Activated CD4-positive, CD25-positive, alpha-beta regulatory T cell treated with anti-CD3 and anti-CD28 coated beads, Interleukin-2, amount 50 U/mL, for 24 hours (primary cell): ENCODE data around the gene CD9.

Source experiments
- ATAC-seq, 2 donors: fragments of 150-1000 bp; cut with Tn5 transposase; one replicate each; pipeline ENCODE4 v1.10.0; 2021; ENCODE audit warnings: mild to moderate bottlenecking in 1 of 2, moderate library complexity in 1 of 2

CD9 gene

GRCh38 chr12:6277982-6278438, 77.8 kb downstream of the CD9 start:
- peak; percentile 5 to 19 for ATAC-seq

GRCh38 chr12:6278439-6279255, 78.4 kb downstream of the CD9 start:
- peak; percentile 93 to 94 for ATAC-seq

GRCh38 chr12:6279256-6279628, 79.0 kb downstream of the CD9 start:
- ATAC-seq = no peak

GRCh38 chr12:6279631-6280030, 79.4 kb downstream of the CD9 start:
- ATAC-seq = no peak

- no peak for ATAC-seq
These were observed 79.9 kb downstream of the CD9 start for GRCh38 chr12:6280053-6280469.

DNA sequence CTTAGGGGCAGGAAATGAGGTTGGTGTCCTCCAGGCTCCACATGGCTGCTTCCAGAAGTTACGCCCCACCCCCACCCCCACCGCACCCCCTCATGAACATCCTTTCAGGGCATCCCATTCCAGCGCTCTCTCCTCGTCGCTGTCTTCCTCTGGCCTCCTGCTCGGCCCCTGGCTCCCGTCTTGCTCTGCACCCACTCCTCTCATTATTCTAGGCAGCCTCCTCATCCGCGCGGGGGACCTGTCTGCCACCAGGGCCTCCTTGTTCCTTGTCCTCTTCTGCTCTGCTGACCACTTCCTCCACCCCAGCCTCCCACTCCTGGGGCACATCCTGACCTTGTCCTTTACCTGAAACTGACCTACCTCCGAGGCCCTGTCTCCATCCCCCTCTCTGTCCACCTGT, 80.5 kb downstream of the CD9 start:
- no peak for ATAC-seq

GRCh38 chr12:6281081-6281809, 81.0 kb downstream of the CD9 start:
- ATAC-seq = no peak

GRCh38 chr12:6282453-6282840, 82.2 kb downstream of the CD9 start:
- no peak for ATAC-seq

DNA sequence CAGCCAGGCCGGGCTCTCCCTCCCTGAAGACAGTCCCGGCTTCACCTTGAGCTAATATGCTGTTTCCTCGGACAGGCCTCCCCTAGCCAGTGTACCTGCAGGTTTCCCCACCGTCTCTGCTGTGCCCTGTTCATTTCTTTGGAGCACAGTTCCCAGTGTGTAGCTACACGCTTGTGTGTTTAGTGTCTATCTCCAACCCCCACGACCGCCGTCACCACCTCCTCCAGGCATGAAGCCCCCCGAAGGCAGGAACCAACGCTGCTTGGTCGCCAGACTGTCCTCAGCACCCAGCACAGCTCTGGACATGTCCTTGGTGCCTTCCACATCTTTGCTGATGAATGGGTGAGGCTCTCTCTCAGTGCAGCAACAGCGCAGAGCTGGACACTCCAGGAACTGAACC, 84.1 kb downstream of the CD9 start:
- ATAC-seq = no peak

DNA sequence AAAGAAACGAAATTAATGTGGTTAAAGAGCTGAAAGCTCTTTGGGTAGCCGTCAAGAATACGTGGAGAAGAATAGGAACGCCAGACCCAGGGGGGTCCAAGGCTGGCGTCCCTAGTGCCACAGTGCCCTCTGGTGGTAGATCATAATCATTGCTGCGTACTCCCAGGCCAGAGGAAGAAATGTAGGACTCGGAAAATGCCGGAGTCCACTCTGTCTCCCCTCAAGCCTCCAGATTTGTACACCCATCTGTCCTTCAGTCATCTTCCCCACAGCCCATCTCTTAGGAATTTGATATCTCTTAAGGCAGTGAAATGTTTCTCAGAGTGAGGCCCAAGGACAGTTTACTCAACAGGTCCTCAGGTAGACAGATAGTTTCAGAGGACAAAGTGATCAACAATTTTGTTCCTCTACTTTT, 84.9 kb downstream of the CD9 start:
- ATAC-seq = peak; percentile 69

DNA sequence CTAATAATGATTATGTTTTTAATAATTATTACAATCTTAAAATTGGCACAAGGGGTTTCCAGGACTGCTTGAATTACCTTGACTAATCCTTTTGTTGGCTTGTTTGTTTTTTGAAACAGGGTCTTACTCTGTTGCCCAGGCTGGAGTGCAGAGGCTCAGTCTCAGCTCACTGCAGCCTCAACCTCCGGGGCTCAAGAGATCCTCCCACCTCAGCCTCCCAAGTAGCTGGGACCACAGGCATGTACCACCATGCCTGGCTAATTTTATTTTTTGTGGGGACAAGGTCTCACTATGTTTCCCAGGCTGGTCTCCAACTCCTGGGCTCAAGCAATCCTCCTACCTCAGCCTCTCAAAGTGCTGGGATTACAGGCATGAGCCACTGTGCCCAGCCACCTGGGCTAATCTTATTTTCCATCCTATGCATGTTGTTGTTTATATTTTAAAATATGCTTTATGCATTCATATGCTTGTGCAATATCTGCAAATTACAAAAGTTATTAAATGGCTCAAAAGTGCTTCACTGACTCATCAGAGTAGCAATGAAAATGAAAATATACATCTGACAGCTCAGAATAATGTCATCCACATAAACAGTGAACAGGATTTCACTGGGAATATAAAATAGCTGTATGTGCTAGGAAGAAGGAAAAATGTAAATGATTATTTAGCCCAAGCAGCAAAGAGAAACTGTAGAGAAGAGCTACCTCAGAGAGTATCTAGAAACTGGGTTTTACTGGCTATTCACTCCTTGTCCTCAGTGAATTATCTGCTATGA, 85.5 kb downstream of the CD9 start:
- ATAC-seq = no peak
